Anterior cingulate cortex (tissue), 58 donors: ENCODE data around the gene SUPT7L.

ENCODE experiments used
- DNase-seq, 58 donors: peaks; one replicate each; lab custom pipeline; 2025; lab: John Stamatoyannopoulos, UW

The SUPT7L gene, protein sequence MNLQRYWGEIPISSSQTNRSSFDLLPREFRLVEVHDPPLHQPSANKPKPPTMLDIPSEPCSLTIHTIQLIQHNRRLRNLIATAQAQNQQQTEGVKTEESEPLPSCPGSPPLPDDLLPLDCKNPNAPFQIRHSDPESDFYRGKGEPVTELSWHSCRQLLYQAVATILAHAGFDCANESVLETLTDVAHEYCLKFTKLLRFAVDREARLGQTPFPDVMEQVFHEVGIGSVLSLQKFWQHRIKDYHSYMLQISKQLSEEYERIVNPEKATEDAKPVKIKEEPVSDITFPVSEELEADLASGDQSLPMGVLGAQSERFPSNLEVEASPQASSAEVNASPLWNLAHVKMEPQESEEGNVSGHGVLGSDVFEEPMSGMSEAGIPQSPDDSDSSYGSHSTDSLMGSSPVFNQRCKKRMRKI

DNA sequence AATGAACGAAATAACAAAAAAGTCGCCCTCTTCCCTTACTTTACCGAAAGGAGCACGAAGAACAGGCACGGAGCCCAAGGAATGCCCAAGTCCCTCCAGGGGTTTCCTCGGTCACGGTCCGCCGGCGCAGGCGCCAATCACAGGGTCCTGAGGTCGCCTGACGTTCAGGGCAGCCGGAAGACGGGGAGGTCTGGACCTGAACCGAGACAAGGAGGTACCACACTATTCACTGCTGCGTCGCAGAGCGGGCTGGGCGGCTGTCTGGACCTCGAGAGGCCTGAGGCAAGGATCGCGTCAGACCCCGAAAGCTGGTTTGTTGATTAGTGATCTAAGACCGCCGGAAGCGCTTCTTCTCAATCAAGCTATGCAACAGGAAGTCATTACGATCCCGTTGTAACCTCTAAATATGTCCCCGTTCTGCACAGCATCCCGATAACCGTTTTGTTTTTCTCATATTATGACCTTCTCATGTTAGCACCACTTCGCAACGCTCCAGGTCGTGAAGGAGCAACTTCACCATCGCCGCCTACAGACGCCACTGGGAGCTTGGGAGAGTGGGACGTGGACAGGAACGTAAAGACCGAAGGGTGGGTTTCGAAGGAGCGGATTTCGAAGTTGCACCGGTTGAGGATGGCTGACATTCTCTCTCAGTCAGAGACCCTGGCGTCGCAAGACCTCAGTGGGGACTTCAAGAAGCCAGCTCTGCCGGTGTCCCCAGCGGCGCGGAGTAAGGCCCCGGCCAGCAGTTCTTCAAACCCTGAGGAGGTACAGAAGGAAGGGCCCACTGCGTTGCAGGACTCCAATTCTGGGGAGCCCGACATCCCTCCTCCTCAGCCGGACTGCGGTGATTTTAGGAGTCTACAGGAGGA is at the start of gene SUPT7L, which contains the start of gene SLC4A1AP:
Gene SUPT7L, minus strand, starts transcription at position 330 of the 869 bp plus-strand sequence. CDS start 1,422 bp downstream, outside the sequence.
Gene SLC4A1AP, plus strand, starts transcription at position 605 of the 869 bp plus-strand sequence. Its CDS starts 26 bp downstream, at position 631.
- peak; percentile 32 to 93 (median 78) for DNase-seq

DNA sequence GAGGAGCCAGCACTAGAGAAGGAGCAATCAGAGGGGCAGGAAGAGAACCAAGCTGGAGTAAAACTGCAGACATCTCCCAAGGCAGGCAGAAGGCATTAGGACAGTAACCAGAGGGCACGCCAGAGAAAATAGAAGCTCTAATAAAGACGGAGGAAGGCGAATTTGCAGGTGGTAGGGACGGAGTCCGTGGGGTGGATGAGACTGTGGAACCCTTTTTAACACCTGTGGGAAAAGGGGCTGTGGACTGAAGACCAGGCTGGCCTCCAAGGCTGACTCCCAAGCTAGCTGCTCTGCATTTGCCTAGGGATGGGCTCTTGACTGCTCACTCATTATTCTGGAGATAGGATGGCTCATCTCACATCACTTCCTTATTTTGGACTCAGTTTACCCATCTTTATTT is 49.8 kb upstream of the SUPT7L start:
- DNase-seq: no peak

DNA sequence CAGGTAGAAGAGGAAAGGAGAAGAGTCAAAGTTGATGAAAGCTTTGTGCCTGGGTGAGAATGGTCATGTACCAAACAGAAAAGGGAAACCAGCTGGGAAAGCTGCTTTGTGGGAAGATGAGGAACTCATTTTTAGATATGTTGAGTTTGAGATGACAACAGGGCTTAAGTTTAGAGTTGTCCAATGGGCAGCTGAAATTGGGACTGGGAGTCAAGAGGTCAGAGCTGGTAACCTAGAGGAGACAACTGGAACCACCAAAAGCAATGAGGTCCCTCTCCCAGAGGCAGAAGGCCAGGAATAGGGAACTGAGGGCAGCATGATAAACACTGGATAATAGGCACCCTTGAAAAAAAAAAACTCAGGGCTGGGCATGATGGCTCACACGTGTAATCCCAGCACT is 49.1 kb upstream of the SUPT7L start:
- no peak for DNase-seq

DNA sequence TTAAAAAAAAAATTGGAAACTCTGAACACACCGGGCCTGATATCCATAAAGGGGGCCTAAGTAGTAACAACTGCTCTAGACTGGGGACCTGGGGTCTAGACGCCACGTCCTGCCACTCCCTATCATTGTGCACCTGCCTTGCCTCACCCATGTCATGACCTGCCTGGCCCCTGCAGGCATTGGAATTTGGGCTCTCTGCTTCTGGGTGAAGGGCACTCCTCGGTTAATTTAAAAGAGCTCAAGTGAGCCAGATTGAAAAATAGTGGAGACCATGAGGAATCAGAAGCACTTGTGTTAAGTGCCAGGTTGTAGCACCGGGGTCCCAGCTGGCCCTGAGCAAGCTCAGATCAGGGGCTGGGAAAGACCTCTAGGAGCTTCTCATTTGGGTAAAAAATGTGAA is 48.4 kb upstream of the SUPT7L start:
- DNase-seq: no peak

DNA sequence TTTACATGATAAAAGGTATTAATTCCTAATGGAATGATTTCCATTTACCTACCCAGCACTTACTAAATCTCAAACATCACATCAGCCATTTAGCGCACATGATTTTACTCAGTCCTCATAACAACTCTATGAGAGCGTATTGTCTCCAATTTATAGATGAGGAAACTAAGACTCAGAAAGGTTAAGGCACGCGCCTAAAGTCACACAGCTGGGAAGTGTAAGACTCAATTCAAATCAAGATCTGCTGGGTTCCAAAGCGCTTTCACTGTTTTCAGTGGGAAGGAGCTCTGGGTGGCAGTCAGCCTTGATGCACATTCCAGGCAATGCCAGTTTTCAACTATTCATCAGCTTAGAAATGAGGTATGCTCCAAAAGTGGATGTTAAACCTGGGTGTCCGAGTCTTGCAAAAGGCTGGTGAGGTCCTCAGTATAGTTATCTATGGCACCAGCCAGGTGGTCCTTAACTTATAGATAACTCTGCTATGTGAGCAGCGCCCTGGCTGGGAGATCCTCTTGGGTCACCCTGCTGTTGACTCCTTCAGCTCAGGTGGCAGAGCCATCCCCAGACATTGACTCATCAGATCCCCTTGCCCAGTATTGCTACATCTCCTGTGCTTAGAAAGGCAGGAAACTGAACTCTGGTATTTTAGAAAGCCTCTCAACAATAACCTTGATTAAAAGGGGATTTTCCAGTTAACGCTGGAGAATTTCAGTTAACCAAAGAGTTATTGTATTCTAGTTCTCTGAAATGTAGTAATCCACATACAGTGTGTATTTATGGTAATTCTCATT is 47.4 kb upstream of the SUPT7L start:
- no peak for DNase-seq

DNA sequence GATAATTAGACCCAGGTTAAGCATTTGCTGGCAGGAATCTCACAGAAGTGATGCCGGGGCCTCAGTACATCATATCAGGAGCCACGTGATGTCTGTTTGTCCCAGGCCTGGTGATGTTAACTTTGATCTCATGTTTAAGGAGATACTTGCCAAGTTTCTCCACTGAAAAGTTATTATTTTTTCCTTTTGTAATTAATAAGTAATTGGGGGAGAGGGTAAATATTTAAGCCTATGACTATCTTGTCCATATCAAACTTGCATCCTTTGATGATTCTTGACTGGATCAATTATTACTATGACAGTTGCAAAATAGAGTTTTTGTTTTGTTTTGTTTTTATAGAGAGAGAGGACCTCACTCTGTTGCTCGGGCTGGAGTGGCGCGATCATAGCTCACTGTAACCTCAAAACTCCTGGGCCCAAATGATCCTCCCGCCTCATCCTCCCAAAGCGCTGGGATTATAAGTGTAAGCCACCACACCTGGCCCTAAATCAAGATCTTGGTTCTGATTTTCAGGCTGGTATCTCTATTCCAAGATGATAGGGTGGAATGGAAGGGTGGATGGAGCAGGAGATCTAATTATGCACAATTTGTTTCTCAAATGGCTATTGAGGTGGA is 46.7 kb upstream of the SUPT7L start:
- DNase-seq: no peak

DNA sequence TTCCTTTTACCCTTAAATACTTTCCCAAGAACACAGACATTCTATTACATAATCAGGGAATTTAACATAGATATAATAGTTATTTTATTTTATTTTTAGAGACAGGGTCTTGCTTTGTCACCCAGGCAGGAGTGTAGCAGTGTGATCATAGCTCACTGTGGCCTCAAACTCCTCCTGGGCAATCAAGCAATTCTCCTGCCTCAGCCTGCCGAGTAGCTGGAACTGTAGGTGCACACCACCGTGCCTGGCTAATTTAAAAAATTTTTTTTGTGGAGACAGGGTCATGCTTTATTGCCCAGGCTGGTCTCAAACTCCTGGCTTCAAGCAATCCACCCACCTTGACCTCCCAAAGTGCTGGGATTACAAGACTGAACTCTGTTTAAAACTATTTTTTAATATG is 45.9 kb upstream of the SUPT7L start:
- no peak for DNase-seq

DNA sequence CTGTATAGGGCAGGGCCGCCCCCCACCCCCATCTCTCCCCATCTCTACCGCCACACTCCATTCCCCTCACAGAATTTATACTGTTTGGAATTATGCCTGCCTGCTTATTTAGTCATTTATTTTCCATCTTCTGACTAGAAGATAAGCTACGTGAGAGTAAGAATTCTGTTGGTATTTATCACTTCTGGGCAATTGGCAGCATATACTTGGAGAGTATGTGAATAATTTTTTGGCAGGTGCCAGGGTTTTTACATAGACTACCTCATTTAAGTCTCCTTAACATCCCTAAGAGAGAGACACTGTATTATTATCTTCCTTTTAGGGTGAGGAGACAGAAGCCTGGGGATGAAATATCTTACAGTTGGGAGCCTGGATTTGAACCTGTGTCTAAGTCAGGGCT is 45.3 kb upstream of the SUPT7L start:
- no peak for DNase-seq

DNA sequence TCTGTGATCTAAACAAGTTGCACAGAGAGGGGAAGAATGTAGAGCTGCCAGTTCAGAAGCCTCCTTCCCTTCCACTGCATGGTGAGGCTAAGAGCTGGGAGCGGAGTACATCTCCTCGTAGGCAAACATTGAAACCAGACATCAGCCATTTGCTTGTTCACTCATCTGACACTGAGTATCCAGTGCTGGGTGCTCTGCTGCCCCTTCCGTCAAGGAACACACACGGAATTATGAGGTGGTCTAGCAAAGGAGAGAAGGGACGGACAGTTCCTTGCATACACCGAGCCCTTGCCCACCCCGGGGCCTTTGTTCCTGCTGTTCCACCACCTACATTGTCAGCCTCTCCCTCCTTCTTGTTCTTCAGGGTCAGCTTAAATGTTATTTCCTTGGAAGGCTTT is 44.8 kb upstream of the SUPT7L start:
- no peak for DNase-seq

DNA sequence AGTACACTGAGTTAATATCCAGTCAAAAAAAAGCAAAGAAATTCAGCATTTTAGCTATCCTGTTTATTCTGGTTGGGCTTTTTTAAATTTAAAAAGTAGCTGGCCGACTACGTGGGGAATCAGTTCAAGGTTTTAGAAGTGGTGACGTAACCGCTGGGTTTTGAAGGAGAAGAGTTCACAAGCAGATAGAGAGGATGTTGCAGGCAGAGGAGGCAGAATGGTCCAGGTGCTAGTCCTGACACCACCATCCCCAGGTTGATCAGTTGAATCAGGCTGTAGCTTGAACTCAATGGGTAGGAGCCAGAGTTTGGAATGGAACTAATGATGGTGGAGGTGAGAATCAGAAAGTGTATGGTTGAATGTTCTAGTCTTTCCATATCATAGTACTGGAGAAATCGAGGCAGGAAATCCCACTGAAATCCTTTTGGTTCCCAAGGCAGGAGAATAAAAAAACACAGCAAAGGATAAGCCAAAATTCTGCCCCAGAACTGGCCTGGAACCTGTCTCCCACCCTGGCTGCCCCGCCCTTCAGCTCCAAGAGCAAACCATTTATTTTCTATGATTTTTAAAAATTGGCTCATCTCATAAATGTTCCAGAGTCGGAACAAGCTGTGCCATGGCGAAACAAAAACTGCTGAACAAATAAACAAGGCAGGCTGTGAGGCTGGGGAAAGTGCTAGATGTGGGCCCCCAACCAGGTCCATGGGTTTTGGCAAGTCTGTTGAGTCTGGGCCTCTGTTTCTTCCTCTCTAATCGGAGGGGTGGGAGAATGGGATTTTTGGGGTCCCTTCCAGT is 44.2 kb upstream of the SUPT7L start:
- no peak for DNase-seq

DNA sequence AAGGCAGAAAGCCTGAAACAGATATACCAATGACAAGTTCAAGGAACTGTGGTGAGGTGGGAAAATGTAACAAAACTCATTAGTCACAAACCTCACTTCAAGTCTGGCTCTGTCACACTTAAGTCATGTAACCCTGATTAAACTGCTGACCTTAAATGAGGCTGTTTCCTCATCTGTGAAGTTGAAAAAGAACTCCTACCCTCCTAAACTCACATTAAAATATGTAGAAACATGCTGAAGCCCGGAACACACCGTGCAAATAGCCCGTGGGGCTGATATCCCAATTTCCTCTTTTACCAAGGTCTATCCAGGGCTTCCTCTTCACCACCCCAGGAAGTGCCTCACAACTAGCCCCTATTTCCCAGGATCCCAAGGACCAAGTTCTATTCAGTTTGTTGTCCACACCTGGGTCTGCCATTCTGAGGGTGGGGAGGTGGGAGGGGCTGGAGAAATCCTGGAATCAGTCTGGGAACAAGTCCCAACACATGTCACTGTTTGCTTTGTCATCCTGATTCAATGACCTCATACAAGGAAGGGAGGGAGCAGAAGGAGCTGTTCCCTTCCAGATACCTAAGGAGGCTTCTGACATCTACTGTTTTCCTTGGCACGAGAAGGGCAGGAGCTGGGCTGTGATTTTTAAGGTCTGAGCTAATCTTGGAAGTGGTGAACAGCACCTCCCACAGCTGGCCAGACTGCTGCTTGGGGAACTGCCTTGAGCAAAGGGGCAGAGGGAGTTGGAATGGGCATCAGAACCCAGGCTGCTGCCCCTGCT is 42.6 kb upstream of the SUPT7L start:
- no peak for DNase-seq

DNA sequence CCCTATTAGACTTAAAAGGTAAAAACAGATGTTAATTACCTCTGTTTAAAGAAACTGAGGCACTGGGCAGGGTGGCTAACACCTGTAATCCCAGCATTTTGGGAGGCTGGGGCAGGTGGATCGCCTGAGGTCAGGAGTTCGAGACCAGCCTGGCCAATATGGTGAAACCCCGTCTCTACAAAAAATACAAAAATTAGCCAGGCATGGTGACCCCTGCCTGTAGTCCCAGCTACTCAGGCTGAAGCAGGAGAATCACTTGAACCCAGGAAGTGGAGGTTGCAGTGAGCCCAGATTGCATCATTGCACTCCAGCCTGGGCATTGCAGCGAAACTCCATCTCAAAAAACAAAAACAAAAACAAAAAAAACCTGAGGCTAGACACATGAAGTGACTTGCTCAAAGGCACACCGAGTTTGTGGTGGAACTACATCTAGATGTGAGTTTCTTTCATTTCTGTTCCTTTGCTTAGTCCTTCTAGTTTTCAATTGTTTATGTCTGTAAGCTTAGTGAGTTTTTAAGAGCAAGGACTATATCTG is 41.0 kb upstream of the SUPT7L start:
- DNase-seq: no peak

DNA sequence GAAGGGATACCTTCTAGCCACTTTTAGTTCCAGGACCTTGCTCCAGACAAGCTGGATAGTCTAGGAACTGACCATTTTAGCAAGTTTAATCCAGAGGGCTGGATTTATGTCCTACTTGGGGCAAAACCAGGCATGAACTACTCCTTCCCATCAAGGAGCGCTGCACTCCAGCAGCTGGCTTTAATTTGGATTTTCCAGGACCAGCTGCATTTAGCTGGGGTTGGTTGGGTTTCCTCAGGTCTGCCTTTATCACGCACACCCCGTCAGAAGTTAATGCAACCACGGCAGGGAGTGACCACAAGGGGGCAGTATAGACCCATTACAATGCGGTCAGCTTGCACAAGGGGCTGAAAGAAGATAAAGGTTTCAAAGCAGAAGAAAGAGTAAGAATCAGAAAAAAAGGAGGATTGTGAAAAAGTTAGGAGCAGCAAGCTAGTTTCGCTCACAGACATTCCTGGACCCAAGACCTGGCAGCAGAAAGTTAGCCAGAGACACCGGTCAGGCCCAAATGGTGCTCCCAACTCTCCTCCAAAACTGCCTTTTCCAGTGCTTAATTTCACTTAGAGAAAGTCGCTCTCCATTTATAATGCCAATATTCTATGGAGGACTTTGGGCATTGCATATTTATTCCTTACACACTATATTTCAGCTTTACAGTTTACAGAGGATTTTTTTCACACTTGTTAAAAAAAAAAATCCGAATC is 40.4 kb upstream of the SUPT7L start:
- DNase-seq: peak in 54 of 58 donors; percentile 23 to 89 (median 58)

DNA sequence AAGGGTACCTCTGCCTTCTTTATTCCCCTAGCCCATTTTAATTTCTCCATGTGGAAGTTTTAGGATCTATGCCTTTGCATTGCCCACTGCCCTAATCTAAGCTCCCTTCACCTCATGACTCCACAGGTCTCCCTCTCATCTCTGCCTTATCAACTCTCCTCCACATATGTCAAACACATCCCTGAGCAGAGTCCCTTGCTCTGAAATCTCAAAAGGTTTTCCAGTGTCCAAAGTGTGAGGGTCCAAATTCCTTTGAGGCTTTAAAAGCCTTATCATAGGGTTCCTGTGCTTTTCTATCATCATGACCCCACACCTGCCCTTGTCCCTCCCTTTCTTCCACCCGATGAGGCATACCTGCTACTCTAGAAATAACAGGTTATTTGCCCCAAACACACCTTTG is 38.9 kb upstream of the SUPT7L start:
- DNase-seq: no peak

DNA sequence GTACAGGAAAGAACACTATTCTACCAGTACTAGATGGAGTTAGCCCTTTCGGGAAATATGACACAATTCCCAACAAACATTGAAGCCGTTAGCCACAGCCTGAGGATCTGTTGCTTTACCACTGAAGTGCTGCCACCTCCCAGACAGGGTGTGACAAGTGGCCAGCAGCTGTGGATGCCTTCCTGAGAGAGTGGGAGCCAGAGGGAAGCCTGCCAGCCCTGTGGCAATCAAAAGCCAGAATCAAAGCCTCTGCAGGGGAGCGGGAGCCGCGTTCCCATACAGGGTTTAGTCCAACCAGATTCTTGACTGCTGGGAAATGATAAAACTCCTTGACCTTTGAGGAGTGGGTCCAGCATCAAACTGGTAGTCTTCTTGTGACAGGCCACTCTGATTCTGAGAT is 38.3 kb upstream of the SUPT7L start:
- peak in 5 of 58 donors; percentile 11 to 51 (median 23) for DNase-seq

DNA sequence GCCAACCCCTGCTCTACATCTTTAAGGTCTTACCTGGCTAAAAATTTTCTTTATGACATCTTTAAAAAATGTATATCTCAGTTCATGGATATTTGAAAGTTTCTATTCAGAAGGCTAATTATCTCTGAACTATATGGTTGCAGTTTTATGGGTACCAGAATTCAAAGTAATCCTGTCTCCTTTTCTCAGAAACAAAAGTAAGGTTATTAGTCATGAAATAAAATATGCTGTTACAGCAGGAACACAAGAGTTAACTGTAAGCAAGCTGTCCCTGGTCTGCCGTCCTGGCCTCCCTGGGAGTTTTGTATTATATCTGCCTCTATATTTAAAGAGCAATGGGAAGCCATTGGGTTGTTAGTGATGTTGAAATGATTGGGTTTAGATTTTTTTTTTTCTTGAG is 34.2 kb upstream of the SUPT7L start:
- no peak for DNase-seq

DNA sequence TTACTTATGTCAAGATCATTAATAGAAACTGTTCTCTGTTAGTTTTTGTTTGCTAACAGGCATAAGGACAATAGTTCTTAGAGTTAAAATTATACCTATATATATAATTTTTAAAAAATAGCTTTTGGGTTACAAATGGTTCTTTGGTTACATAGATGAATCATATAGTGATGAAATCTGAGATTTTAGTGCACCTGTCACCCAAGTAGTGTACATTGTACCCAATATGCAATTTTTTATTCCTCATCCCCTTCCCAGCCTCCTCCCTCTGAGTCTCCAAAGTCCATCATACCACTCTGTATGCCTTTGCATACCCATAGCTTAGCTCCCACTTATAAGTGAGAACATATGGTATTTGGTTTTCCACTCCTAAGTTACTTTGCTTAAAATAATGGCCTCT is 26.6 kb upstream of the SUPT7L start:
- DNase-seq: no peak

DNA sequence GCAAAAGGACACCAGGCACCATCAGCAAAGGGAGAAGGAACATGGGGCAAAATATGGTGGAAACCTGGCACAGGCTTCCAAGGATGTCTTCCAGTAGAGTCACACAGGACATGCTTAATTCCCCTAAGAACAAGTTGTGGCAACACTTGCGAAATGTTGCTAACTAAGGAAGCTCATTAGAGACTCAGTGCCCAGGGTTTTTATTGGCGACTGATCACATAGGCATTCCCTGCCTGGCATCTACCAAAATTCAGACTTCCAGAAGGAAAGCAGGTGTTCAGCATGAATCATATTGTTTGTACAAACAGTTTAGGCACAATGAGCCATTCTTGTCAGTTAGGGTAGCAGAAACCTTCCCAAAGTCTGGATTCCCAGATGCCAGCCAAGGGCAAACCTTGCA is 26.0 kb upstream of the SUPT7L start:
- DNase-seq: no peak
